ENCODE data around the gene VSTM2B.

DNA sequence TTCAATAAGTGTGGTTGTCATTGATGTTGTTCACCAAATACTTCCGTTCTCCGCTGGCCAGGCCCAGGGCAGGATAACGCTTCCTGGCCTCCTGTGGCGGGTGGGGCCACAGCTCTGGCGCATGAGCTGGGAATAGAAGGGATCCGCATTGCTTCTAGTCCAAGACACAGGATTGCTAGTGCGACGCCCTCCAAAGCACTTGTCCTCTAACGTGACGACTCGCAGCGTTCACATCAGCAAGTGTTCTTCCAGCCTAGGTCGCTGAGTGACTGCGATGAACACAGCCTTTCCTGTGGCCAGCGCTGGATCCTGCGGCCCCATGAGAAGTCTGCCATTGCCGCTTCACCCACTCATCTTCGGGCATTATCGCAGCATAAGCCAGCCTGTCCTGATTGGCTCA, 39.4 kb downstream of the VSTM2B start:
- TF ChIP-seq CTCF (conservative IDR thresholded peaks at IDR 0.05; ENCODE audit: low read depth, low read length) (no peak), EZH2 (IDR thresholded peaks at IDR 0.05; ENCODE audit: borderline replicate concordance, low read depth, low read length, poor library complexity, severe bottlenecking) (no peak)
